Measurements from ENCODE around the gene THBD. TPM values are rescaled to one million over a fixed set of nuclear protein-coding genes. Genes with fewer than 3 reads are reported as not detected.
A peak's percentile ranks its signal among the peaks of the same experiment; 100 is the strongest.

The THBD gene
- total and polyA plus RNA-seq, 2 experiments from 2014 or later = 0.10 to 0.97 TPM

- peaks cover 6% of the 10 kb centered on the region; the same call in 2 of the 3 replicates for H3K4me1 Mint-ChIP-seq
- no peak for DNase-seq (ENCODE audit: low spot score)
Measured at GRCh38 chr20:23007462-23007861, 42.0 kb downstream of the THBD start.

More at GRCh38 chr20:23007462-23007861, 42.0 kb downstream of the THBD start:
- Histone ChIP-seq H3K9me2 (ENCODE audit: insufficient read depth) (no peaks in the 10 kb centered on the region), H3F3A (replicated peaks; ENCODE audit: low read depth) (no peaks in the 10 kb centered on the region), H2AFZ (peak overlapping the region; percentile 3; the same call in 1 of the 2 replicates), H3K27me3 (ENCODE audit: insufficient read depth) (no peaks in the 10 kb centered on the region), H3K4me1 (ENCODE audit: insufficient read depth) (peaks cover 8% of the 10 kb centered on the region), H4K20me1 (replicated peaks; ENCODE audit: insufficient read depth) (no peaks in the 10 kb centered on the region), H3K4me3 (no peak overlapping the region), H3K36me3 (ENCODE audit: insufficient read depth) (no peaks in the 10 kb centered on the region), H3K4me2 (0 out of 2 replicates have a peak overlapping the region, but pooled peaks have one; percentile 16), H3K27ac (ENCODE audit: low read depth) (no peak overlapping the region), H3K79me2 (replicated peaks; ENCODE audit: insufficient read depth) (no peaks in the 10 kb centered on the region)
- Mint-ChIP-seq H3K4me3 (no peak overlapping the region), H3K27ac (no peak overlapping the region), H3K27me3 (ENCODE audit: insufficient read depth, low read depth, poor library complexity) (no peaks in the 10 kb centered on the region), H3K9me3 (no peaks in the 10 kb centered on the region), H3K36me3 (ENCODE audit: low read depth) (no peaks in the 10 kb centered on the region)
- TF ChIP-seq, protein P1, sequence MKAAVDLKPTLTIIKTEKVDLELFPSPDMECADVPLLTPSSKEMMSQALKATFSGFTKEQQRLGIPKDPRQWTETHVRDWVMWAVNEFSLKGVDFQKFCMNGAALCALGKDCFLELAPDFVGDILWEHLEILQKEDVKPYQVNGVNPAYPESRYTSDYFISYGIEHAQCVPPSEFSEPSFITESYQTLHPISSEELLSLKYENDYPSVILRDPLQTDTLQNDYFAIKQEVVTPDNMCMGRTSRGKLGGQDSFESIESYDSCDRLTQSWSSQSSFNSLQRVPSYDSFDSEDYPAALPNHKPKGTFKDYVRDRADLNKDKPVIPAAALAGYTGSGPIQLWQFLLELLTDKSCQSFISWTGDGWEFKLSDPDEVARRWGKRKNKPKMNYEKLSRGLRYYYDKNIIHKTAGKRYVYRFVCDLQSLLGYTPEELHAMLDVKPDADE (IDR thresholded peaks at IDR 0.05) = no peak
- no peak for TF ChIP-seq JUNB (IDR thresholded peaks at IDR 0.05; ENCODE audit: unreplicated experiment)
- no peak for TF ChIP-seq EZH2 (IDR thresholded peaks at IDR 0.05; ENCODE audit: low read depth, unreplicated experiment)
- TF ChIP-seq, protein P2, sequence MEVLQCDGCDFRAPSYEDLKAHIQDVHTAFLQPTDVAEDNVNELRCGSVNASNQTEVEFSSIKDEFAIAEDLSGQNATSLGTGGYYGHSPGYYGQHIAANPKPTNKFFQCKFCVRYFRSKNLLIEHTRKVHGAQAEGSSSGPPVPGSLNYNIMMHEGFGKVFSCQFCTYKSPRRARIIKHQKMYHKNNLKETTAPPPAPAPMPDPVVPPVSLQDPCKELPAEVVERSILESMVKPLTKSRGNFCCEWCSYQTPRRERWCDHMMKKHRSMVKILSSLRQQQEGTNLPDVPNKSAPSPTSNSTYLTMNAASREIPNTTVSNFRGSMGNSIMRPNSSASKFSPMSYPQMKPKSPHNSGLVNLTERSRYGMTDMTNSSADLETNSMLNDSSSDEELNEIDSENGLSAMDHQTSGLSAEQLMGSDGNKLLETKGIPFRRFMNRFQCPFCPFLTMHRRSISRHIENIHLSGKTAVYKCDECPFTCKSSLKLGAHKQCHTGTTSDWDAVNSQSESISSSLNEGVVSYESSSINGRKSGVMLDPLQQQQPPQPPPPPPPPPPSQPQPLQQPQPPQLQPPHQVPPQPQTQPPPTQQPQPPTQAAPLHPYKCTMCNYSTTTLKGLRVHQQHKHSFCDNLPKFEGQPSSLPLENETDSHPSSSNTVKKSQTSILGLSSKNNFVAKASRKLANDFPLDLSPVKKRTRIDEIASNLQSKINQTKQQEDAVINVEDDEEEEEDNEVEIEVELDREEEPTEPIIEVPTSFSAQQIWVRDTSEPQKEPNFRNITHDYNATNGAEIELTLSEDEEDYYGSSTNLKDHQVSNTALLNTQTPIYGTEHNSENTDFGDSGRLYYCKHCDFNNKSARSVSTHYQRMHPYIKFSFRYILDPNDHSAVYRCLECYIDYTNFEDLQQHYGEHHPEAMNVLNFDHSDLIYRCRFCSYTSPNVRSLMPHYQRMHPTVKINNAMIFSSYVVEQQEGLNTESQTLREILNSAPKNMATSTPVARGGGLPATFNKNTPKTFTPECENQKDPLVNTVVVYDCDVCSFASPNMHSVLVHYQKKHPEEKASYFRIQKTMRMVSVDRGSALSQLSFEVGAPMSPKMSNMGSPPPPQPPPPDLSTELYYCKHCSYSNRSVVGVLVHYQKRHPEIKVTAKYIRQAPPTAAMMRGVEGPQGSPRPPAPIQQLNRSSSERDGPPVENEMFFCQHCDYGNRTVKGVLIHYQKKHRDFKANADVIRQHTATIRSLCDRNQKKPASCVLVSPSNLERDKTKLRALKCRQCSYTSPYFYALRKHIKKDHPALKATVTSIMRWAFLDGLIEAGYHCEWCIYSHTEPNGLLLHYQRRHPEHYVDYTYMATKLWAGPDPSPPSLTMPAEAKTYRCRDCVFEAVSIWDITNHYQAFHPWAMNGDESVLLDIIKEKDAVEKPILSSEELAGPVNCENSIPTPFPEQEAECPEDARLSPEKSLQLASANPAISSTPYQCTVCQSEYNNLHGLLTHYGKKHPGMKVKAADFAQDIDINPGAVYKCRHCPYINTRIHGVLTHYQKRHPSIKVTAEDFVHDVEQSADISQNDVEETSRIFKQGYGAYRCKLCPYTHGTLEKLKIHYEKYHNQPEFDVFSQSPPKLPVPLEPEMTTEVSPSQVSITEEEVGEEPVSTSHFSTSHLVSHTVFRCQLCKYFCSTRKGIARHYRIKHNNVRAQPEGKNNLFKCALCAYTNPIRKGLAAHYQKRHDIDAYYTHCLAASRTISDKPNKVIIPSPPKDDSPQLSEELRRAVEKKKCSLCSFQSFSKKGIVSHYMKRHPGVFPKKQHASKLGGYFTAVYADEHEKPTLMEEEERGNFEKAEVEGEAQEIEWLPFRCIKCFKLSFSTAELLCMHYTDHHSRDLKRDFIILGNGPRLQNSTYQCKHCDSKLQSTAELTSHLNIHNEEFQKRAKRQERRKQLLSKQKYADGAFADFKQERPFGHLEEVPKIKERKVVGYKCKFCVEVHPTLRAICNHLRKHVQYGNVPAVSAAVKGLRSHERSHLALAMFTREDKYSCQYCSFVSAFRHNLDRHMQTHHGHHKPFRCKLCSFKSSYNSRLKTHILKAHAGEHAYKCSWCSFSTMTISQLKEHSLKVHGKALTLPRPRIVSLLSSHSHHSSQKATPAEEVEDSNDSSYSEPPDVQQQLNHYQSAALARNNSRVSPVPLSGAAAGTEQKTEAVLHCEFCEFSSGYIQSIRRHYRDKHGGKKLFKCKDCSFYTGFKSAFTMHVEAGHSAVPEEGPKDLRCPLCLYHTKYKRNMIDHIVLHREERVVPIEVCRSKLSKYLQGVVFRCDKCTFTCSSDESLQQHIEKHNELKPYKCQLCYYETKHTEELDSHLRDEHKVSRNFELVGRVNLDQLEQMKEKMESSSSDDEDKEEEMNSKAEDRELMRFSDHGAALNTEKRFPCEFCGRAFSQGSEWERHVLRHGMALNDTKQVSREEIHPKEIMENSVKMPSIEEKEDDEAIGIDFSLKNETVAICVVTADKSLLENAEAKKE (CRISPR knock-in tag; IDR thresholded peaks at IDR 0.05) = no peak
- TF ChIP-seq NANOG (IDR thresholded peaks at IDR 0.05; ENCODE audit: borderline replicate concordance) = no peak
- TF ChIP-seq STAT1 (IDR thresholded peaks at IDR 0.05; ENCODE audit: unreplicated experiment) = no peak
- no peak for TF ChIP-seq CREB1 (CRISPR knock-in tag; IDR thresholded peaks at IDR 0.05; ENCODE audit: low read depth)
- TF ChIP-seq, protein P3, sequence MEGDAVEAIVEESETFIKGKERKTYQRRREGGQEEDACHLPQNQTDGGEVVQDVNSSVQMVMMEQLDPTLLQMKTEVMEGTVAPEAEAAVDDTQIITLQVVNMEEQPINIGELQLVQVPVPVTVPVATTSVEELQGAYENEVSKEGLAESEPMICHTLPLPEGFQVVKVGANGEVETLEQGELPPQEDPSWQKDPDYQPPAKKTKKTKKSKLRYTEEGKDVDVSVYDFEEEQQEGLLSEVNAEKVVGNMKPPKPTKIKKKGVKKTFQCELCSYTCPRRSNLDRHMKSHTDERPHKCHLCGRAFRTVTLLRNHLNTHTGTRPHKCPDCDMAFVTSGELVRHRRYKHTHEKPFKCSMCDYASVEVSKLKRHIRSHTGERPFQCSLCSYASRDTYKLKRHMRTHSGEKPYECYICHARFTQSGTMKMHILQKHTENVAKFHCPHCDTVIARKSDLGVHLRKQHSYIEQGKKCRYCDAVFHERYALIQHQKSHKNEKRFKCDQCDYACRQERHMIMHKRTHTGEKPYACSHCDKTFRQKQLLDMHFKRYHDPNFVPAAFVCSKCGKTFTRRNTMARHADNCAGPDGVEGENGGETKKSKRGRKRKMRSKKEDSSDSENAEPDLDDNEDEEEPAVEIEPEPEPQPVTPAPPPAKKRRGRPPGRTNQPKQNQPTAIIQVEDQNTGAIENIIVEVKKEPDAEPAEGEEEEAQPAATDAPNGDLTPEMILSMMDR (conservative IDR thresholded peaks at IDR 0.05; ENCODE audit: low read depth in 2 of 2) = no peak
- no peak for TF ChIP-seq POLR2AphosphoS5 (IDR thresholded peaks at IDR 0.05; ENCODE audit: low read depth)
- TF ChIP-seq ZNF331 (CRISPR knock-in tag; IDR thresholded peaks at IDR 0.05; ENCODE audit: low read depth) = no peak
- TF ChIP-seq ZNF114 (CRISPR knock-in tag; IDR thresholded peaks at IDR 0.05) = no peak
- no peak for TF ChIP-seq REST (IDR thresholded peaks at IDR 0.05; ENCODE audit: unreplicated experiment)
- TF ChIP-seq EZH2phosphoT487 (IDR thresholded peaks at IDR 0.05; ENCODE audit: unreplicated experiment) = no peak
- peak; percentile 52 for ATAC-seq
